Measurements from ENCODE around the gene OR2D3.
"Not testable (repeated sequence)": the region's sequence is repeated elsewhere in the genome, so short reads cannot be mapped to it uniquely, and the experiment has no call there.

The OR2D3 gene, protein sequence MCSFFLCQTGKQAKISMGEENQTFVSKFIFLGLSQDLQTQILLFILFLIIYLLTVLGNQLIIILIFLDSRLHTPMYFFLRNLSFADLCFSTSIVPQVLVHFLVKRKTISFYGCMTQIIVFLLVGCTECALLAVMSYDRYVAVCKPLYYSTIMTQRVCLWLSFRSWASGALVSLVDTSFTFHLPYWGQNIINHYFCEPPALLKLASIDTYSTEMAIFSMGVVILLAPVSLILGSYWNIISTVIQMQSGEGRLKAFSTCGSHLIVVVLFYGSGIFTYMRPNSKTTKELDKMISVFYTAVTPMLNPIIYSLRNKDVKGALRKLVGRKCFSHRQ

GRCh38 chr11:6920702-6921101, at the start of gene OR2D3:
OR2D3 (plus strand) TSS chr11:6921002; CDS start chr11:6921002, 0 bp downstream.
- H3K4me3 ChIP-seq (ENCODE audit: low read length), result no peak within 1 kb of the TSS
- H3K27me3 ChIP-seq (ENCODE audit: control insufficient read depth, insufficient read depth, low read length), result no peaks in the 10 kb centered on the region
- H3K9ac ChIP-seq (ENCODE audit: low read length), result no peak within 1 kb of the TSS
- H3K36me3 ChIP-seq (ENCODE audit: control insufficient read depth, insufficient read depth, low read length), result no peaks in the 10 kb centered on the region
- H3K27ac ChIP-seq (ENCODE audit: low read depth, low read length), result no peak within 1 kb of the TSS
- no peaks in the 10 kb centered on the region for H3K4me1 ChIP-seq (ENCODE audit: control insufficient read depth, insufficient read depth, low read length)

DNA sequence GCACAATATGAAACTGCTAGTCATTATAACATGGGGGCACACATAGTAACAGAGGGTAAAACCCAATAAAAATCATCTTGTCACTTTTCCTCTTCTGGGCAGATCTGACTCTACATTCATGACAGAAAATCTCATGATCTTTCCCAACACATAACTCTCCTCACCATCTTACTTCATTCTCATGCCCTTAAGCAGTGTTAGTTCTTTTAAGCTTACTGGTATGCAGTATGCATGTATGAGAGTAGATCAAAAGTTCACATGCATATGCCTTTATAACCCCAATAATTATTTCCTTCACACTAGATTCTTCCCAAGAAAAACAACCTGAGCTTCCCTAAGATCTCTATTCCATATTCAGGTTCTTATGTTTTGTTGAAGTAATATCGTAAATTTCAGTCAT, 49.5 kb upstream of the OR2D3 start:
- Histone ChIP-seq H3K9ac (ENCODE audit: low read length) (no peak overlapping the region), H3K27me3 (ENCODE audit: control insufficient read depth, insufficient read depth, low read length) (no peaks in the 10 kb centered on the region), H3K27ac (ENCODE audit: low read depth, low read length) (no peak overlapping the region), H3K4me3 (ENCODE audit: low read length) (no peak overlapping the region), H3K36me3 (ENCODE audit: control insufficient read depth, insufficient read depth, low read length) (no peaks in the 10 kb centered on the region), H3K4me1 (ENCODE audit: control insufficient read depth, insufficient read depth, low read length) (no peaks in the 10 kb centered on the region)

GRCh38 chr11:6875761-6876160, 45.0 kb upstream of the OR2D3 start:
- no peak overlapping the region for H3K4me3 ChIP-seq (ENCODE audit: low read length)
- no peaks in the 10 kb centered on the region for H3K4me1 ChIP-seq (ENCODE audit: control insufficient read depth, insufficient read depth, low read length)
- H3K36me3 ChIP-seq (ENCODE audit: control insufficient read depth, insufficient read depth, low read length), result no peaks in the 10 kb centered on the region
- no peak overlapping the region for H3K27ac ChIP-seq (ENCODE audit: low read depth, low read length)
- H3K9ac ChIP-seq (ENCODE audit: low read length), result no peak overlapping the region
- H3K27me3 ChIP-seq (ENCODE audit: control insufficient read depth, insufficient read depth, low read length), result no peaks in the 10 kb centered on the region

GRCh38 chr11:6876325-6876724, 44.5 kb upstream of the OR2D3 start, which contains the start of gene OR10A4:
OR10A4 (plus strand) TSS chr11:6876625; CDS start chr11:6876648, 23 bp downstream.
- no peak within 1 kb of the TSS for H3K27ac ChIP-seq (ENCODE audit: low read depth, low read length)
- no peaks in the 10 kb centered on the region for H3K36me3 ChIP-seq (ENCODE audit: control insufficient read depth, insufficient read depth, low read length)
- H3K27me3 ChIP-seq (ENCODE audit: control insufficient read depth, insufficient read depth, low read length), result no peaks in the 10 kb centered on the region
- no peaks in the 10 kb centered on the region for H3K4me1 ChIP-seq (ENCODE audit: control insufficient read depth, insufficient read depth, low read length)
- no peak within 1 kb of the TSS for H3K9ac ChIP-seq (ENCODE audit: low read length)
- H3K4me3 ChIP-seq (ENCODE audit: low read length), result no peak within 1 kb of the TSS

DNA sequence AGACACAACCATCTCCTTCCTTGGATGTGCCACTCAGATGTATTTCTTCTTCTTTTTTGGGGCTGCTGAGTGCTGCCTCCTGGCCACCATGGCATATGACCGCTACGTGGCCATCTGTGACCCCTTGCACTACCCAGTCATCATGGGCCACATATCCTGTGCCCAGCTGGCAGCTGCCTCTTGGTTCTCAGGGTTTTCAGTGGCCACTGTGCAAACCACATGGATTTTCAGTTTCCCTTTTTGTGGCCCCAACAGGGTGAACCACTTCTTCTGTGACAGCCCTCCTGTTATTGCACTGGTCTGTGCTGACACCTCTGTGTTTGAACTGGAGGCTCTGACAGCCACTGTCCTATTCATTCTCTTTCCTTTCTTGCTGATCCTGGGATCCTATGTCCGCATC, 43.9 kb upstream of the OR2D3 start:
- Histone ChIP-seq H3K4me1 (ENCODE audit: control insufficient read depth, insufficient read depth, low read length) (no peaks in the 10 kb centered on the region), H3K36me3 (ENCODE audit: control insufficient read depth, insufficient read depth, low read length) (no peaks in the 10 kb centered on the region), H3K4me3 (ENCODE audit: low read length) (no peak overlapping the region), H3K27ac (ENCODE audit: low read depth, low read length) (no peak overlapping the region), H3K9ac (ENCODE audit: low read length) (no peak overlapping the region), H3K27me3 (ENCODE audit: control insufficient read depth, insufficient read depth, low read length) (no peaks in the 10 kb centered on the region)

- no peaks in the 10 kb centered on the region for H3K4me1 ChIP-seq (ENCODE audit: control insufficient read depth, insufficient read depth, low read length)
- no peaks in the 10 kb centered on the region for H3K36me3 ChIP-seq (ENCODE audit: control insufficient read depth, insufficient read depth, low read length)
- no peak overlapping the region for H3K4me3 ChIP-seq (ENCODE audit: low read length)
- H3K27me3 ChIP-seq (ENCODE audit: control insufficient read depth, insufficient read depth, low read length), result no peaks in the 10 kb centered on the region
- H3K27ac ChIP-seq (ENCODE audit: low read depth, low read length), result no peak overlapping the region
- H3K9ac ChIP-seq (ENCODE audit: low read length), result no peak overlapping the region
Observed at GRCh38 chr11:6882751-6883150, 38.1 kb upstream of the OR2D3 start.

- H3K36me3 ChIP-seq (ENCODE audit: control insufficient read depth, insufficient read depth, low read length); H3K27me3 ChIP-seq (ENCODE audit: control insufficient read depth, insufficient read depth, low read length); H3K9ac ChIP-seq (ENCODE audit: low read length); H3K4me3 ChIP-seq (ENCODE audit: low read length); H3K27ac ChIP-seq (ENCODE audit: low read depth, low read length); H3K4me1 ChIP-seq (ENCODE audit: control insufficient read depth, insufficient read depth, low read length): not testable (repeated sequence)
Observed at GRCh38 chr11:6887711-6888110, 33.1 kb upstream of the OR2D3 start.

DNA sequence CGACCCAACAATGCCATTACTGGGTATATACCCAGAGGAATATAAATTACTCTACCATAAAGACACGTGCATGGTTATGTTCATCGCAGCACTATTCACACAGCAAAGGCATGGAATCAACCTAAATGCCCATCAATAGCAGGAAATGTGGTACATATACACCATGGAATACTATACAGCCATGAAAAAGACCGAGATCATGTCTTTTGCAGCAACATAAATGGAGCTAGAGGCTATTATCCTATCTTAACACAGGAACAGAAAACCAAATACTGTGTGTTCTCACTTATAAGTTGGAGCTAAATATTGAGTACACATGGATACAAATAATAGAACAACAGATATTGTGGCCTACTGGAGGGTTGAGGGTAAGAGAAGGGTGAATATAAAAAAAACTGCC, 32.0 kb upstream of the OR2D3 start:
- H3K27me3 ChIP-seq (ENCODE audit: control insufficient read depth, insufficient read depth, low read length), result no peaks in the 10 kb centered on the region
- no peak overlapping the region for H3K9ac ChIP-seq (ENCODE audit: low read length)
- H3K4me1 ChIP-seq (ENCODE audit: control insufficient read depth, insufficient read depth, low read length), result no peaks in the 10 kb centered on the region
- H3K27ac ChIP-seq (ENCODE audit: low read depth, low read length), result no peak overlapping the region
- no peaks in the 10 kb centered on the region for H3K36me3 ChIP-seq (ENCODE audit: control insufficient read depth, insufficient read depth, low read length)
- H3K4me3 ChIP-seq (ENCODE audit: low read length), result no peak overlapping the region

DNA sequence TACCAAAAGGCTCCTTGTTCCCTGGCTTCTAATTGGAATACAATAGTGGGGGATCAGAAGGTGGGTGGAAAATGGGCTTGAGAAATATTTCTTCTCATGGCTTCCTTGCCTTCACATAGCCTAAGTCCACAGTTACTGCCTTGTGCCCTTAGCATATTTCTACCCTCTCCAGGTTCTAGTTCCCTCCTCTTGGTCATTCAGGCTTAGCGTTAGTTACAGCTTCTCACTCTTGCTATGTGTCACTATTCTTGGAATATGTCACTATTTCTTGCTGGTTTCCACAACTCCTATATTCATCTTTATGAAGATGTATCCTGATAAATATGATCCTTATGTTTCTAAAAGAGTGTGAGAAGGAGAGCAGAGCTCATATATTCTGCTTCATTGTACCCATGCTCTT, 31.0 kb upstream of the OR2D3 start:
- H3K4me3 ChIP-seq (ENCODE audit: low read length), result no peak overlapping the region
- H3K27ac ChIP-seq (ENCODE audit: low read depth, low read length), result no peak overlapping the region
- H3K4me1 ChIP-seq (ENCODE audit: control insufficient read depth, insufficient read depth, low read length), result no peaks in the 10 kb centered on the region
- no peak overlapping the region for H3K9ac ChIP-seq (ENCODE audit: low read length)
- no peaks in the 10 kb centered on the region for H3K27me3 ChIP-seq (ENCODE audit: control insufficient read depth, insufficient read depth, low read length)
- no peaks in the 10 kb centered on the region for H3K36me3 ChIP-seq (ENCODE audit: control insufficient read depth, insufficient read depth, low read length)

GRCh38 chr11:6892400-6892799, 28.4 kb upstream of the OR2D3 start, which contains the start of gene OR2D2:
OR2D2 (minus strand) TSS chr11:6892500; CDS start chr11:6892500, 0 bp downstream.
- H3K36me3 ChIP-seq (ENCODE audit: control insufficient read depth, insufficient read depth, low read length), result no peaks in the 10 kb centered on the region
- H3K27me3 ChIP-seq (ENCODE audit: control insufficient read depth, insufficient read depth, low read length), result no peaks in the 10 kb centered on the region
- H3K4me3 ChIP-seq (ENCODE audit: low read length), result no peak within 1 kb of the TSS
- no peaks in the 10 kb centered on the region for H3K4me1 ChIP-seq (ENCODE audit: control insufficient read depth, insufficient read depth, low read length)
- H3K9ac ChIP-seq (ENCODE audit: low read length), result no peak within 1 kb of the TSS
- H3K27ac ChIP-seq (ENCODE audit: low read depth, low read length), result no peak within 1 kb of the TSS

DNA sequence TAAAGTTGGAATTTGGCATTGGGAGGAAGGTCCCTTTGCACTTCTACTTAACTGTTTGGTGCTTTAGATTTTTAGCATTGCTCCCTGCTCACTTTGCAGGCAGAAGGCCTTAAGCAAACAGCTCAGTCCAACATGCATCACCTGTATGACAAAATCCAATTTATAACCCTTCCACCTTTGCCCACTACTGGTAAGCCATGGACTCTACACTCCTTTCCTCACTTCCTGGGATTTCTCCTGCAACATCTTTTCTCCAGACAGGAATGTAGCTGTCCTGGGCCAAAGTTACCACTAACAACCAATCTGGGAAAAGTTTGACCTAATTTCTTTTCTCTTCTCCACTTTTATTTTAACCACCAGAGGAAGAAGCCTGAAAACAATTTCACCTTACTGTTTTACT, 26.7 kb upstream of the OR2D3 start:
- Histone ChIP-seq H3K36me3 (ENCODE audit: control insufficient read depth, insufficient read depth, low read length) (no peaks in the 10 kb centered on the region), H3K9ac (ENCODE audit: low read length) (no peak overlapping the region), H3K27ac (ENCODE audit: low read depth, low read length) (no peak overlapping the region), H3K27me3 (ENCODE audit: control insufficient read depth, insufficient read depth, low read length) (no peaks in the 10 kb centered on the region), H3K4me3 (ENCODE audit: low read length) (no peak overlapping the region), H3K4me1 (ENCODE audit: control insufficient read depth, insufficient read depth, low read length) (no peaks in the 10 kb centered on the region)

GRCh38 chr11:6895010-6895409, 25.8 kb upstream of the OR2D3 start:
- H3K4me1 ChIP-seq (ENCODE audit: control insufficient read depth, insufficient read depth, low read length), result no peaks in the 10 kb centered on the region
- no peaks in the 10 kb centered on the region for H3K36me3 ChIP-seq (ENCODE audit: control insufficient read depth, insufficient read depth, low read length)
- no peaks in the 10 kb centered on the region for H3K27me3 ChIP-seq (ENCODE audit: control insufficient read depth, insufficient read depth, low read length)
- no peak overlapping the region for H3K27ac ChIP-seq (ENCODE audit: low read depth, low read length)
- H3K4me3 ChIP-seq (ENCODE audit: low read length), result no peak overlapping the region
- no peak overlapping the region for H3K9ac ChIP-seq (ENCODE audit: low read length)

- Histone ChIP-seq H3K36me3 (ENCODE audit: control insufficient read depth, insufficient read depth, low read length) (no peaks in the 10 kb centered on the region), H3K27ac (ENCODE audit: low read depth, low read length) (no peak overlapping the region), H3K4me3 (ENCODE audit: low read length) (no peak overlapping the region), H3K9ac (ENCODE audit: low read length) (no peak overlapping the region), H3K27me3 (ENCODE audit: control insufficient read depth, insufficient read depth, low read length) (no peaks in the 10 kb centered on the region), H3K4me1 (ENCODE audit: control insufficient read depth, insufficient read depth, low read length) (no peaks in the 10 kb centered on the region)
Observed at GRCh38 chr11:6898911-6899310, 21.9 kb upstream of the OR2D3 start.

All from rectal smooth muscle tissue (tissue), 1 donor.